ENCODE results near the gene SLC5A5.

DNA sequence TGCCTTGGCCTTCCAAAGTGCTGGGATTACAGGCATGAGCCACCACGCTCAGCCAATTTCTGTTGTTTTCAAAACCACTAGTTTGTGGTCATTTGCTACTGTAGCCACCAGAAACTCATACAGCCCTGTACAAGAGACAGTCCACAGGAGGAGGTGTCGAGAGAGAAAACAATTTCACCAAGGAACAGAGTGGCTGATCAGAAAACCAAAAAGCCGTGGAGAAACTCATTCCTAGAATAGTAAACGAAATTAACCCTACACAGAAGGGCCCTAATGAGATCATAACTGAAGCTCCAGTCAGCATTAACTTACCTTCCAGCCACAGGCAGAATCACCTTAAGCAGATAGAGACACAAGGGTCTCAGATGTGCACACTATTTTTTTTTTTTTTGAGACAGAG lies 57.3 kb downstream of the SLC5A5 start:
- no peak for TF ChIP-seq POLR2A (IDR thresholded peaks at IDR 0.05)
- TF ChIP-seq, protein P1, sequence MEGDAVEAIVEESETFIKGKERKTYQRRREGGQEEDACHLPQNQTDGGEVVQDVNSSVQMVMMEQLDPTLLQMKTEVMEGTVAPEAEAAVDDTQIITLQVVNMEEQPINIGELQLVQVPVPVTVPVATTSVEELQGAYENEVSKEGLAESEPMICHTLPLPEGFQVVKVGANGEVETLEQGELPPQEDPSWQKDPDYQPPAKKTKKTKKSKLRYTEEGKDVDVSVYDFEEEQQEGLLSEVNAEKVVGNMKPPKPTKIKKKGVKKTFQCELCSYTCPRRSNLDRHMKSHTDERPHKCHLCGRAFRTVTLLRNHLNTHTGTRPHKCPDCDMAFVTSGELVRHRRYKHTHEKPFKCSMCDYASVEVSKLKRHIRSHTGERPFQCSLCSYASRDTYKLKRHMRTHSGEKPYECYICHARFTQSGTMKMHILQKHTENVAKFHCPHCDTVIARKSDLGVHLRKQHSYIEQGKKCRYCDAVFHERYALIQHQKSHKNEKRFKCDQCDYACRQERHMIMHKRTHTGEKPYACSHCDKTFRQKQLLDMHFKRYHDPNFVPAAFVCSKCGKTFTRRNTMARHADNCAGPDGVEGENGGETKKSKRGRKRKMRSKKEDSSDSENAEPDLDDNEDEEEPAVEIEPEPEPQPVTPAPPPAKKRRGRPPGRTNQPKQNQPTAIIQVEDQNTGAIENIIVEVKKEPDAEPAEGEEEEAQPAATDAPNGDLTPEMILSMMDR (IDR thresholded peaks at IDR 0.05): no peak

All from prostate gland (tissue), 2 donors.